ENCODE data around the gene AK5.
"Not testable (repeated sequence)": the region's sequence is repeated elsewhere in the genome, so short reads cannot be mapped to it uniquely, and the experiment has no call there.

The AK5 gene

GRCh38 chr1:77509898-77510297 lies 228.1 kb downstream of the AK5 start:
- DNase-seq = no peak

- peak; percentile 94 for DNase-seq
Observed at GRCh38 chr1:77511440-77511840, 229.6 kb downstream of the AK5 start.

- DNase-seq = not testable (repeated sequence)
Observed at GRCh38 chr1:77512650-77513049, 230.8 kb downstream of the AK5 start.

- peak; percentile 96 for DNase-seq
Observed at GRCh38 chr1:77513839-77514763, 232.3 kb downstream of the AK5 start.

GRCh38 chr1:77514921-77515776 lies 233.3 kb downstream of the AK5 start:
- DNase-seq = peak; percentile 85

GRCh38 chr1:77516106-77516505 lies 234.3 kb downstream of the AK5 start:
- no peak for DNase-seq

GRCh38 chr1:77524038-77524437 lies 242.2 kb downstream of the AK5 start:
- no peak for DNase-seq

GRCh38 chr1:77531149-77531548 lies 249.3 kb downstream of the AK5 start:
- not testable (repeated sequence) for DNase-seq

GRCh38 chr1:77531596-77532280 lies 249.9 kb downstream of the AK5 start:
- not testable (repeated sequence) for DNase-seq

GRCh38 chr1:77532641-77533040 lies 250.8 kb downstream of the AK5 start:
- no peak for DNase-seq

- DNase-seq = peak; percentile 77
Observed at GRCh38 chr1:77533660-77534305, 252.0 kb downstream of the AK5 start.

- DNase-seq = peak; percentile 63
Observed at GRCh38 chr1:77534456-77534855, 252.6 kb downstream of the AK5 start.

- peak; percentile 98 for DNase-seq
Observed at GRCh38 chr1:77536813-77537212, 255.0 kb downstream of the AK5 start.

- DNase-seq = peak; percentile 95
Observed at GRCh38 chr1:77538956-77539518, 257.2 kb downstream of the AK5 start.

GRCh38 chr1:77539519-77540142 lies 257.8 kb downstream of the AK5 start:
- DNase-seq = peak; percentile 94

GRCh38 chr1:77540501-77541161 lies 258.8 kb downstream of the AK5 start:
- DNase-seq = peak; percentile 92

GRCh38 chr1:77541162-77541545 lies 259.3 kb downstream of the AK5 start:
- no peak for DNase-seq

GRCh38 chr1:77542813-77543420 lies 261.1 kb downstream of the AK5 start:
- peak; percentile 43 for DNase-seq

- DNase-seq = peak; percentile 59
Observed at GRCh38 chr1:77543822-77544448, 262.1 kb downstream of the AK5 start.

GRCh38 chr1:77544845-77545244 lies 263.0 kb downstream of the AK5 start:
- DNase-seq = no peak

All from fibroblast of skin of abdomen (primary cell).